GM12878 (cell line): ENCODE data around the gene USP37. TPM values are rescaled to one million over a fixed set of nuclear protein-coding genes. Genes with fewer than 3 reads are reported as not detected.

ENCODE experiments used
- ATAC-seq: fragments of 200-7000 bp; cut with Tn5 transposase; 3 replicates; pipeline ENCODE4 v1.9.1; 2020; ENCODE audit warnings: mild to moderate bottlenecking, moderate library complexity
- BruUV-seq: library from RNA; stranded (reverse); fragments of 400-500 nt; replicated peaks from 2 replicates; lab custom pipeline; 2021; lab: Mats Ljungman, UMichigan
- CTCF ChIA-PET: fragments of 300-600 bp; sonication (Branson Sonifier 250); formaldehyde crosslinking; extraction: SDS; loops from one replicate; lab custom pipeline; 2021; ENCODE audit warnings: inconsistent platforms; lab: Yijun Ruan, JAX
- POLR2A ChIA-PET: fragments of 350-600 bp; formaldehyde crosslinking; extraction: SDS; loops from one replicate; lab custom pipeline; 2021; ENCODE audit warnings: inconsistent platforms; lab: Charles Lee
- RAD21 ChIA-PET: fragments of 300-600 bp; sonication (Branson Sonifier 250); formaldehyde crosslinking; loops from one replicate; lab custom pipeline; 2023; ENCODE audit warnings: antibody characterized with exemption; ENCODE audit not compliant: unreplicated experiment; lab: Charles Lee
- SMC1A ChIA-PET: fragments of 300-600 bp; sonication (Branson Sonifier 250); formaldehyde crosslinking; loops from one replicate; lab custom pipeline; 2023; ENCODE audit not compliant: unreplicated experiment, uncharacterized antibody; lab: Charles Lee
- DNase-seq: peaks from one replicate; pipeline ENCODE4 v3.0.0-alpha.2; 2011; ENCODE audit warnings: low read depth, low spot score
- FAIRE-seq: peaks from 3 replicates; lab custom pipeline; 2011; peaks lifted over from hg19 to GRCh38; lab: Jason Lieb, UNC
- H2AFZ ChIP-seq: 2 replicates; pipeline ENCODE4 v1.6.0; 2011; ENCODE audit warnings: low read depth, low read length, control low read depth; ENCODE audit not compliant: control insufficient read depth
- H3K27ac ChIP-seq: 2 replicates; pipeline ENCODE4 v1.5.1; 2011; ENCODE audit warnings: control low read depth; ENCODE audit not compliant: control insufficient read depth, insufficient read depth
- H3K27me3 ChIP-seq, 2 experiments: replicated peaks in 1 of 2; 2 replicates each; pipeline versions ENCODE4 v1.6.0 to v1.6.1; 2011; ENCODE audit warnings: low read length in 1 of 2; ENCODE audit not compliant: control insufficient read depth in 2 of 2, insufficient read depth in 2 of 2
- H3K36me3 ChIP-seq, 2 experiments: 2 replicates each; pipeline ENCODE4 v1.5.1; 2011; ENCODE audit warnings: low read length in 1 of 2; ENCODE audit not compliant: control insufficient read depth in 2 of 2, insufficient read depth in 2 of 2
- H3K4me1 ChIP-seq: 2 replicates; pipeline ENCODE4 v1.6.1; 2011; ENCODE audit warnings: mild to moderate bottlenecking, low read length, moderate library complexity, mixed read lengths; ENCODE audit not compliant: control insufficient read depth, insufficient read depth
- H3K4me2 ChIP-seq: 2 replicates; pipeline ENCODE4 v1.6.0; 2011; ENCODE audit warnings: control low read depth; ENCODE audit not compliant: control insufficient read depth, insufficient read depth
- H3K4me3 ChIP-seq: fragments of 200-600 bp; sonication (generic); 2 replicates; pipeline ENCODE4 v1.5.1; 2016
- H3K79me2 ChIP-seq: 2 replicates; pipeline ENCODE4 v1.6.0; 2011; ENCODE audit warnings: low read length; ENCODE audit not compliant: control insufficient read depth, insufficient read depth
- H3K9ac ChIP-seq: 2 replicates; pipeline ENCODE4 v1.8.0; 2011; ENCODE audit warnings: low read length, control low read depth, mixed read lengths; ENCODE audit not compliant: control insufficient read depth, insufficient read depth
- H3K9me3 ChIP-seq: replicated peaks from 3 replicates; pipeline ENCODE4 v1.5.1; 2011; ENCODE audit warnings: mild to moderate bottlenecking, low read length; ENCODE audit not compliant: control insufficient read depth, insufficient read depth
- H4K20me1 ChIP-seq: 2 replicates; pipeline ENCODE4 v1.6.0; 2011; ENCODE audit not compliant: control insufficient read depth, insufficient read depth
- E4F1 ChIP-seq: fragments of 450-650 bp; IDR thresholded peaks from 2 replicates; pipeline ENCODE4 v1.6.1; 2018; ENCODE audit warnings: borderline replicate concordance, mild to moderate bottlenecking; ENCODE audit not compliant: partially characterized antibody
- ESRRA ChIP-seq: IDR thresholded peaks from 2 replicates; pipeline ENCODE4 v1.6.1; 2012; ENCODE audit warnings: mild to moderate bottlenecking, low read length, improper control_type of control experiment
- ETV6 ChIP-seq, 2 experiments: fragments of 450-650 bp in 1 of 2; IDR thresholded peaks in 1 of 2; conservative IDR thresholded peaks in 1 of 2; 2 replicates each; pipeline ENCODE4 v1.6.1; 2014; ENCODE audit warnings: antibody characterized with exemption in 1 of 2, borderline replicate concordance in 1 of 2, low read depth in 1 of 2, mild to moderate bottlenecking in 1 of 2, moderate library complexity in 1 of 2
- FOS ChIP-seq: IDR thresholded peaks from 3 replicates; pipeline ENCODE4 v1.6.1; 2011; ENCODE audit warnings: borderline replicate concordance; ENCODE audit not compliant: insufficient read length; ENCODE audit errors: extremely low read depth
- GABPA ChIP-seq: IDR thresholded peaks from 2 replicates; pipeline ENCODE4 v1.6.1; 2014; ENCODE audit warnings: antibody characterized with exemption, low read depth, mild to moderate bottlenecking, inconsistent platforms
- HCFC1 ChIP-seq: fragments of 150-350 bp; IDR thresholded peaks from 2 replicates; pipeline ENCODE4 v1.6.1; 2014; ENCODE audit warnings: low read length
- HDGF ChIP-seq: fragments of 450-650 bp; IDR thresholded peaks from 2 replicates; pipeline ENCODE4 v1.6.1; 2016; ENCODE audit warnings: antibody characterized with exemption
- KAT2A ChIP-seq: conservative IDR thresholded peaks from 2 replicates; pipeline ENCODE4 v1.6.1; 2011; ENCODE audit warnings: low read depth, low read length; ENCODE audit not compliant: control insufficient read depth
- RELB ChIP-seq: fragments of 450-650 bp; IDR thresholded peaks from 2 replicates; pipeline ENCODE4 v1.6.1; 2017; ENCODE audit warnings: low read depth, mild to moderate bottlenecking, moderate library complexity
- SRF ChIP-seq, 2 experiments: IDR thresholded peaks; 2 replicates each; pipeline ENCODE4 v1.6.1; 2011; ENCODE audit warnings: low read depth in 2 of 2, low read length in 2 of 2, mild to moderate bottlenecking in 1 of 2, moderate library complexity in 1 of 2
- STAT1 ChIP-seq: fragments of 450-650 bp; conservative IDR thresholded peaks from 2 replicates; pipeline ENCODE4 v1.6.1; 2014; ENCODE audit warnings: antibody characterized with exemption, mild to moderate bottlenecking
- SUPT20H ChIP-seq: IDR thresholded peaks from 2 replicates; pipeline ENCODE4 v1.6.1; 2011; ENCODE audit warnings: low read depth, mild to moderate bottlenecking, low read length, moderate library complexity, borderline replicate concordance; ENCODE audit not compliant: control insufficient read depth
- ZZZ3 ChIP-seq: IDR thresholded peaks from 2 replicates; pipeline ENCODE4 v1.6.1; 2011; ENCODE audit warnings: low read depth; ENCODE audit not compliant: control insufficient read depth, insufficient read length
- WGBS: methylation state at CpG from one replicate; pipeline ENCODE4 v1.1.6; 2016; ENCODE audit warnings: low lambda C conversion rate; ENCODE audit not compliant: insufficient replicate concordance, insufficient coverage; ENCODE audit errors: missing lambda C conversion rate; 5-methylcytosine and 5-hydroxymethylcytosine counted together
- in situ Hi-C: fragments of 300-500 bp; cut with MboI; formaldehyde crosslinking; loops from 9 replicates; pipeline ENCODE4 v1.14.3; 2018; ENCODE audit warnings: mixed read lengths
- intact Hi-C: fragments of 100-400 bp; cut with micrococcal nuclease; formaldehyde crosslinking; loops from one replicate; pipeline ENCODE4 v1.14.2; 2022; ENCODE audit not compliant: unreplicated experiment
- polyA plus RNA-seq, 11 experiments: library from polyadenylated mRNA; depleted of rRNA in 4 of 11; unstranded in 6 of 11; stranded (reverse) in 5 of 11; fragments of >200 nt; fragmentation: Nextera tagmentation in 4 of 11; fragmentation: Illumina TruSeq in 1 of 11; extraction: Ambion mirVana in 4 of 11; extraction: Trizol in 1 of 11; gene quantifications; 1 replicate in 1 of 11; 2 replicates in 10 of 11; pipeline versions ENCODE4 v1.2.1 to v1.2.3, GENCODE V29; 2011 to 2016; ENCODE audit warnings: inconsistent platforms in 2 of 11, missing spikeins in 2 of 11, low read depth in 1 of 11
- total RNA-seq, 4 experiments: library from RNA; depleted of rRNA in 3 of 4; stranded (reverse); fragments of >200 nt in 3 of 4; fragmentation: Illumina TruSeq in 1 of 4; extraction: Trizol in 1 of 4; gene quantifications; 2 replicates each; pipeline versions ENCODE4 v1.2.1 to v1.2.3, GENCODE V29; 2013 to 2021

USP37 gene
- total and polyA plus RNA-seq, 10 of the 15 experiments (the other 5 are each of a cell fraction or from before 2014, with no cell fraction given): 2.8 to 16.0 (median 10.4) TPM

GRCh38 chr2:218477247-218477646, 90.9 kb downstream of the USP37 start (continued):
- no peak for TF ChIP-seq ETV6 (conservative IDR thresholded peaks at IDR 0.05 in 1 of 2, IDR thresholded peaks at IDR 0.05 in 1 of 2; ENCODE audit: borderline replicate concordance in 1 of 2, low read depth in 1 of 2)

- ChIA-PET POLR2A (interaction anchor here (0.6 to 1.3 kb wide), 4 partner anchors 87 to 765 kb away, joined by 3 to 4 read pairs (median 3); no protein-coding TSS in a partner anchor), CTCF (interaction anchor here (1.4 kb wide), 1 partner anchor 40 kb away, joined by 3 read pairs; no protein-coding TSS in a partner anchor), RAD21 (no interaction called here), SMC1A (interaction anchor here (0.7 to 2.9 kb wide), 4 partner anchors 9 to 70 kb away, joined by 3 to 7 read pairs (median 4); no protein-coding TSS in a partner anchor)
- H3K27me3 ChIP-seq: no peaks in the 10 kb centered on the region
- 46% methylated on average over 3 of the region's 3 CpGs for WGBS
- H4K20me1 ChIP-seq: no peaks in the 10 kb centered on the region
- intact Hi-C loops: no loop called here
- H3K4me2 ChIP-seq: no peak overlapping the region
- no peak for ATAC-seq
- no peak overlapping the region for H3K4me3 ChIP-seq
- H2AFZ ChIP-seq: no peak overlapping the region
- no TSS peak for BruUV-seq
- H3K36me3 ChIP-seq: peaks cover 0 to 21% of the 10 kb centered on the region in 2 experiments; a peak in 3 of 4 replicates
- TF ChIP-seq E4F1 (no peak), RELB (no peak), GABPA (no peak), HDGF (no peak), SUPT20H (no peak), ZZZ3 (no peak), ESRRA (no peak), HCFC1 (no peak), STAT1 (no peak), SRF (IDR thresholded peaks at IDR 0.05; ENCODE audit: low read depth in 2 of 2, low read length in 2 of 2) (no peak), FOS (no peak), KAT2A (no peak)
- no peak for DNase-seq
- H3K9me3 ChIP-seq: no peaks in the 10 kb centered on the region
- H3K4me1 ChIP-seq: peaks cover 6% of the 10 kb centered on the region
- no peak for FAIRE-seq
- H3K27ac ChIP-seq: no peak overlapping the region
- H3K79me2 ChIP-seq: no peaks in the 10 kb centered on the region
- in situ Hi-C loops: no loop called here
- no peak overlapping the region for H3K9ac ChIP-seq
Measured at GRCh38 chr2:218476676-218477075, 91.5 kb downstream of the USP37 start.
